SJCRH30 (cell line): ENCODE results near the gene ATP8B2. TPM values are rescaled to one million over a fixed set of nuclear protein-coding genes. Genes with fewer than 3 reads are reported as not detected.
"Not testable (repeated sequence)": the region's sequence is repeated elsewhere in the genome, so short reads cannot be mapped to it uniquely, and the experiment has no call there.

Experiments
- DNase-seq, 2 experiments: peaks; one replicate each; pipeline ENCODE4 v3.0.0-alpha.2; 2015 to 2020
- H3K27ac ChIP-seq: fragments of 250-450 bp; sonication (Bioruptor Pico); 2 replicates; pipeline ENCODE4 v1.5.1; 2020; ENCODE audit warnings: mild to moderate bottlenecking, moderate library complexity
- H3K27me3 ChIP-seq: fragments of 250-450 bp; sonication (Bioruptor Pico); 2 replicates; pipeline ENCODE4 v1.5.1; 2020; ENCODE audit warnings: mild to moderate bottlenecking, moderate library complexity
- H3K36me3 ChIP-seq: fragments of 250-450 bp; sonication (Bioruptor Pico); 2 replicates; pipeline ENCODE4 v1.5.1; 2020; ENCODE audit warnings: mild to moderate bottlenecking, moderate library complexity
- H3K4me1 ChIP-seq: fragments of 250-450 bp; sonication (Bioruptor Pico); 2 replicates; pipeline ENCODE4 v1.5.1; 2020; ENCODE audit warnings: mild to moderate bottlenecking, moderate library complexity
- H3K4me3 ChIP-seq: fragments of 250-450 bp; sonication (Bioruptor Pico); 2 replicates; pipeline ENCODE4 v1.5.1; 2020; ENCODE audit warnings: mild to moderate bottlenecking, moderate library complexity
- H3K9me3 ChIP-seq: fragments of 250-450 bp; sonication (Bioruptor Pico); replicated peaks from 2 replicates; pipeline ENCODE4 v1.5.1; 2020; ENCODE audit warnings: mild to moderate bottlenecking, moderate library complexity
- total RNA-seq: library from RNA; depleted of rRNA; stranded (reverse); fragments of >200 nt; shearing (Covaris generic); gene quantifications from 2 replicates; pipeline ENCODE4 v1.2.3, GENCODE V29; 2014

Gene ATP8B2
- total RNA-seq, 1 experiment from 2014 or later = 21.2 TPM

GRCh38 chr1:154330669-154331068 is 5.3 kb downstream of the ATP8B2 start:
- H3K27ac ChIP-seq = no peak overlapping the region
- H3K9me3 ChIP-seq = no peaks in the 10 kb centered on the region
- no peak overlapping the region for H3K4me3 ChIP-seq
- peaks cover 6% of the 10 kb centered on the region; the same call in 1 of the 2 replicates for H3K4me1 ChIP-seq
- no peak for DNase-seq
- H3K36me3 ChIP-seq = peaks cover 12% of the 10 kb centered on the region
- no peaks in the 10 kb centered on the region for H3K27me3 ChIP-seq

DNA sequence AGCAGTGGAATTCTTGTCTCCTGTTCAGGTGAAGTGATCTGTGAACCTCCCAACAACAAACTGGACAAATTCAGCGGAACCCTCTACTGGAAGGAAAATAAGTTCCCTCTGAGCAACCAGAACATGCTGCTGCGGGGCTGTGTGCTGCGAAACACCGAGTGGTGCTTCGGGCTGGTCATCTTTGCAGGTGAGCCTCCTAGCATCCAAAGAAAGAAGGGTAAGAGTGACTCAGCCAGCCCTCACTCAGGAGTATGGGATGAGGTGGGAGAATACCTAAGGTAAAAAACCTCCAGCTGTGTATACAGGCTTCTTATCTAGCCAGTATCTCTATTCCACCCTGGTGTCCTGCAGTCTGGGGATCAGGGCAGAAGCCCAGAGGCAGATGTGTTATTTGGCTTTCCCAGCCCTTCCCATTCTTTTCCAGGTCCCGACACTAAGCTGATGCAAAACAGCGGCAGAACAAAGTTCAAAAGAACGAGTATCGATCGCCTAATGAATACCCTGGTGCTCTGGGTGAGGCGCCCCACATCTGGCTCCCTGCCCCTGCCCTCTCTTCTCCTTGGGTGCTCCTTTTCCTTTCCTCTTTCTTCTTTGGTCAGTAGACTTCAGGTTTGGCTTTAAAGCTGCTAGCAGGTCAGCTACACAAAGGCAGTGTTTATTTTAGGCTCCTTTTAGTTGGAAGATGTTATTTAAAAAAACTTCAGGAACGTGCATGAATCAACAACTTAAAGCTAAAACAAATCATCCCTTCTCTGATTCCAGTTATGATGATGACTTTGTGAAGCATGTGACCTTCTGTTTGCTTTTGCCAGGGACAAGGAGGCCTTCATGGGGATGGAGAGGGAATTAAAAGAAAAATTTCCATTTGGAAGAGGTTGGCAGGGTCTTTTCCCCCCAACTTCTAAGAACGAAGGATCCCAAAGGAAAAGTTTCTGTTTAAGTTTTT is 9.0 kb downstream of the ATP8B2 start:
- H3K27ac ChIP-seq = no peak overlapping the region

DNA sequence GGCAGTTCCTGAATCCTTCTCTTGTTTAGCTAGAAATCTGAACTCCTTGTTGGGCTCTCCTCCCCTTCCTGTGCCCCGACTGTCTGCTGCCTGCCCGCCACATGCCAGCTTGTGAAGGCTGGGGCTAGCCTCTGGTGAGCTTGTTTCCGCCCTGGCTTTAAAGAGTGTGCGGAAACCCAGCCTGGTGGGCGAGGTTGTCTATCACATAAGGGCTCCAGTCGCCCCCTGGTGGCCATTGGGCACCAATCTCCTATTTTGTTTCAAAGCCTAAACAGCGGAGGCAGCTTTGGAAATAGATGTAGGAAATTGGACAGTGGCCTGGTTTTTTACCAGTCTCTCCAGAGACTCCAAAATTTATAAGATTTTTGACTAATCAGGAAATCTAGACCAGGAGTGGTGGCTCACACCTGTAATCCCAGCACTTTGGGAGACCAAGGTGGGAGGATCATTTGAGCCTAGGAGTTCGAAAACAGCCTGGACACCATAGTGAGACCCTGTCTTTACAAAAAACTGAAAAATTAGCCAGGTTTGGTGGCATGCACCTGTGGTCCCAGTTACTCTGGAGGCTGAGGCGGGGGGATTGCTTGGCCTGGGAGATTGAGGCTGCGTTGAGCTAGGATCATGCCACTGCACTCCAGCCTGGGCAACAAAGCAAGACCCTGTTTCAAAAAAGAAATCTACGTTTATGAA is 9.8 kb downstream of the ATP8B2 start:
- Histone ChIP-seq H3K9me3 (no peaks in the 10 kb centered on the region), H3K36me3 (peaks cover 22% of the 10 kb centered on the region), H3K4me3 (no peak overlapping the region), H3K27ac (no peak overlapping the region), H3K27me3 (no peaks in the 10 kb centered on the region), H3K4me1 (no peaks in the 10 kb centered on the region)
- DNase-seq = peak; percentile 77 to 88

More for the DNA sequence above, 9.0 kb downstream of the ATP8B2 start:
- Histone ChIP-seq H3K4me3 (no peak overlapping the region), H3K36me3 (peaks cover 20% of the 10 kb centered on the region), H3K9me3 (no peaks in the 10 kb centered on the region), H3K27me3 (no peaks in the 10 kb centered on the region), H3K4me1 (no peaks in the 10 kb centered on the region)
- DNase-seq = no peak

DNA sequence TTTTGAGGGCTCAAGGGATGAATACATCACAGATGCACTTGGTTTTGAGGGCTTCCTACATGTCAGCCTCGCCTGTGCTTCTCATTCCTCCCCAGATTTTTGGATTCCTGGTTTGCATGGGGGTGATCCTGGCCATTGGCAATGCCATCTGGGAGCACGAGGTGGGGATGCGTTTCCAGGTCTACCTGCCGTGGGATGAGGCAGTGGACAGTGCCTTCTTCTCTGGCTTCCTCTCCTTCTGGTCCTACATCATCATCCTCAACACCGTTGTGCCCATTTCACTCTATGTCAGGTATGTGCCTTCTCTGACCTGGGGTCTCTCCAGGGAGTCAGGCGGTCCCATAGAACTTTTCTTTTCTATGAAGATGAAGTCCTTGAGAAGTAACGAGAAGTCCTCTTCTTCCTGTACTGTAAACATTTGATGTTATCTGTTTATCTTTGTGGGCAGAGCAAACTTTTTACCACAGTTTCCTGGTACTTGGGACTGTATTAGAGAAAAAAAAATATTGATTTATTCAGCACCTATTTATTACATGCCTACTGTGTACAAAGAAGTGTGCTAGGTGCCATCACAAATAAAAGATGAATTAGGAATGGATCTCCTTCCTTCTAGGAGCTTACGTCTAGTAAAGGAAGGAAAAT is 12.0 kb downstream of the ATP8B2 start:
- DNase-seq = no peak

GRCh38 chr1:154338875-154339274 is 13.6 kb downstream of the ATP8B2 start:
- Histone ChIP-seq H3K4me1 (peaks cover 12% of the 10 kb centered on the region), H3K9me3 (no peaks in the 10 kb centered on the region), H3K4me3 (no peak overlapping the region), H3K27me3 (no peaks in the 10 kb centered on the region), H3K36me3 (peaks cover 30% of the 10 kb centered on the region), H3K27ac (no peak overlapping the region)
- DNase-seq = no peak

More for the DNA sequence above, 12.0 kb downstream of the ATP8B2 start:
- no peak overlapping the region for H3K27ac ChIP-seq
- H3K27me3 ChIP-seq = no peaks in the 10 kb centered on the region
- H3K4me1 ChIP-seq = peaks cover 9% of the 10 kb centered on the region
- H3K9me3 ChIP-seq = no peaks in the 10 kb centered on the region
- H3K36me3 ChIP-seq = peaks cover 24% of the 10 kb centered on the region
- no peak overlapping the region for H3K4me3 ChIP-seq

- not testable (repeated sequence) for DNase-seq, H3K9me3 ChIP-seq, H3K4me3 ChIP-seq, H3K27me3 ChIP-seq
- H3K4me1 ChIP-seq = peaks cover 12% of the 10 kb centered on the region
- peaks cover 36% of the 10 kb centered on the region for H3K36me3 ChIP-seq
- H3K27ac ChIP-seq = peak overlapping the region; percentile 63
Observed at GRCh38 chr1:154341366-154341765, 16.0 kb downstream of the ATP8B2 start.

- Histone ChIP-seq H3K36me3 (peaks cover 36% of the 10 kb centered on the region), H3K4me1 (peaks cover 12% of the 10 kb centered on the region), H3K27ac (peak overlapping the region; percentile 63), H3K27me3 (no peaks in the 10 kb centered on the region), H3K9me3 (no peaks in the 10 kb centered on the region), H3K4me3 (no peak overlapping the region)
- peak; percentile 49 to 59 for DNase-seq
Observed at GRCh38 chr1:154342132-154342531, 16.8 kb downstream of the ATP8B2 start.

GRCh38 chr1:154342836-154343472 is 17.6 kb downstream of the ATP8B2 start:
- no peaks in the 10 kb centered on the region for H3K27me3 ChIP-seq
- no peak overlapping the region for H3K4me3 ChIP-seq
- peaks cover 12% of the 10 kb centered on the region for H3K4me1 ChIP-seq
- H3K9me3 ChIP-seq = no peaks in the 10 kb centered on the region
- no peak for DNase-seq
- peak overlapping the region; percentile 63; the same call in 1 of the 2 replicates for H3K27ac ChIP-seq
- H3K36me3 ChIP-seq = peaks cover 29% of the 10 kb centered on the region

GRCh38 chr1:154344977-154345837 is 19.9 kb downstream of the ATP8B2 start:
- Histone ChIP-seq H3K4me3 (no peak overlapping the region), H3K4me1 (peaks cover 12% of the 10 kb centered on the region), H3K27me3 (no peaks in the 10 kb centered on the region), H3K9me3 (no peaks in the 10 kb centered on the region), H3K36me3 (peaks cover 29% of the 10 kb centered on the region), H3K27ac (no peak overlapping the region)
- peak; percentile 41 to 47 for DNase-seq

DNA sequence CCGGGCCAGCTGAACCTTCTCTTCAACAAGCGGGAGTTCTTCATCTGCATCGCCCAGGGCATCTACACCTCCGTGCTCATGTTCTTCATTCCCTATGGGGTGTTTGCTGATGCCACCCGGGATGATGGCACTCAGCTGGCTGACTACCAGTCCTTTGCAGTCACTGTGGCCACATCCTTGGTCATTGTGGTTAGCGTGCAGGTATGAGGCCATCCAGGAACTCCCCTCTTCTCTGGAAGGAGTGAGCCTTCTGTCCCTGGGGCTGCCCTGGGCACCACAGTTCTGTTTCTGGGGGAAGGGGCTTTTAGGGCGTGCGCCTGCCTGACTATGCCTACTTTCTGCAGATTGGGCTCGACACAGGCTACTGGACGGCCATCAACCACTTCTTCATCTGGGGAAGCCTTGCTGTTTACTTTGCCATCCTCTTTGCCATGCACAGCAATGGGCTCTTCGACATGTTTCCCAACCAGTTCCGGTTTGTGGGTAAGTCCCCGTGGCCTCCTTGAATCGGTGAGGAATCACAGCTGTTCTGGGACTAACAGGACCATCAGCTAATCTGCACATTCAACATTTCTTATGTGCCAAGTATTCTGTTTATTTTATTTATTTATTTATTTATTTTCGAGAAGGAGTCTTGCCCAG is 21.1 kb downstream of the ATP8B2 start:
- Histone ChIP-seq H3K36me3 (peaks cover 29% of the 10 kb centered on the region), H3K4me3 (no peak overlapping the region), H3K4me1 (peaks cover 12% of the 10 kb centered on the region), H3K27ac (no peak overlapping the region), H3K9me3 (no peaks in the 10 kb centered on the region), H3K27me3 (no peaks in the 10 kb centered on the region)
- DNase-seq = no peak

- Histone ChIP-seq H3K27me3 (no peaks in the 10 kb centered on the region), H3K4me1 (no peaks in the 10 kb centered on the region), H3K27ac (no peak overlapping the region), H3K36me3 (peaks cover 23% of the 10 kb centered on the region), H3K9me3 (no peaks in the 10 kb centered on the region), H3K4me3 (no peak overlapping the region)
- DNase-seq = no peak
Observed at GRCh38 chr1:154347961-154348360, 22.6 kb downstream of the ATP8B2 start.

DNA sequence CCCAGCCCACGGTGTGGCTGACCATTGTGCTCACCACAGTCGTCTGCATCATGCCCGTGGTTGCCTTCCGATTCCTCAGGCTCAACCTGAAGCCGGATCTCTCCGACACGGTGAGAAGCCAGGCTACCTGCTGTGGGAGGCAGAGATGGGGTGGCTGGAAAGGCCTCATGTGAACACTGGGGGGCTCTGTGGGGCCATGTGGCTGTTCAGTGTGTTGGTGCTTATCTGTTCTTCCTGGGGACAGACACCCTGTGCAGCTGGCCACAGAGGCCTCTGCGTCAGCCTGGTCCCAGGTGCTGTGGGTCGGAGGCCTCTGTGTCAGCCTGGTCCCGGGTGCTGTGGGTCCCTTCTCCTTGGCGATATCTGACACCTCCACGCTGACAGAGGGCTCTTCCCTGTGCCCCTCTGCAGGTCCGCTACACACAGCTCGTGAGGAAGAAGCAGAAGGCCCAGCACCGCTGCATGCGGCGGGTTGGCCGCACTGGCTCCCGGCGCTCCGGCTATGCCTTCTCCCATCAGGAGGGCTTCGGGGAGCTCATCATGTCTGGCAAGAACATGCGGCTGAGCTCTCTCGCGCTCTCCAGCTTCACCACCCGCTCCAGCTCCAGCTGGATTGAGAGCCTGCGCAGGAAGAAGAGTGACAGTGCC is 23.2 kb downstream of the ATP8B2 start:
- Histone ChIP-seq H3K27me3 (no peaks in the 10 kb centered on the region), H3K4me1 (no peaks in the 10 kb centered on the region), H3K36me3 (peaks cover 19% of the 10 kb centered on the region), H3K4me3 (no peak overlapping the region), H3K27ac (no peak overlapping the region), H3K9me3 (no peaks in the 10 kb centered on the region)
- DNase-seq = no peak

GRCh38 chr1:154349121-154349520 is 23.8 kb downstream of the ATP8B2 start:
- Histone ChIP-seq H3K9me3 (no peaks in the 10 kb centered on the region), H3K4me1 (0 out of 2 replicates have a peak, but pooled peaks cover 2% of the 10 kb centered on the region), H3K27ac (no peak overlapping the region), H3K36me3 (peaks cover 19% of the 10 kb centered on the region), H3K4me3 (no peak overlapping the region), H3K27me3 (no peaks in the 10 kb centered on the region)
- DNase-seq = no peak
